ENCODE measurements around the gene BRAF. TPM values are rescaled to one million over a fixed set of nuclear protein-coding genes. Genes with fewer than 3 reads are reported as not detected.
"Not testable (repeated sequence)": the region's sequence is repeated elsewhere in the genome, so short reads cannot be mapped to it uniquely, and the experiment has no call there.

Gene BRAF
- total RNA-seq, 2 donors from 2014 or later: 19.8 to 24.7 TPM

DNA sequence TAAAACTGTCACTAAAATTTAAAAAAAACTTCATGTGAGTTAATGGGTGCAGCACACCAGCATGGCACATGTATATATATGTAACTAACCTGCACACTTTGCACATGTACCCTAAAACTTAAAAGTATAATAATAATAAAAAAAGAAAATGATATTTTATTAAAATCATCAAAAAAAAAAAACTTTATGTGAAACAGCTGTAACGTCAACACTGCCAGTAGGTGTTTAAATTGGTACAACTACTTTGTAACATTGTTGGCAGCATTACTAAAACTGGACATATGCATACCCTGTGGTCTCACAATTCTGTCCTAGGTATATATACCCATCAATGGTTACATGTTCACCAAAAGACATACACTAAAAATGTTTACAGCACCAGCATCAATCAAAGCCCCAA lies 146.2 kb downstream of the BRAF start:
- no peak for DNase-seq
- intact Hi-C loops (cut with DNase I): no loop called here
- TF ChIP-seq, protein P1, sequence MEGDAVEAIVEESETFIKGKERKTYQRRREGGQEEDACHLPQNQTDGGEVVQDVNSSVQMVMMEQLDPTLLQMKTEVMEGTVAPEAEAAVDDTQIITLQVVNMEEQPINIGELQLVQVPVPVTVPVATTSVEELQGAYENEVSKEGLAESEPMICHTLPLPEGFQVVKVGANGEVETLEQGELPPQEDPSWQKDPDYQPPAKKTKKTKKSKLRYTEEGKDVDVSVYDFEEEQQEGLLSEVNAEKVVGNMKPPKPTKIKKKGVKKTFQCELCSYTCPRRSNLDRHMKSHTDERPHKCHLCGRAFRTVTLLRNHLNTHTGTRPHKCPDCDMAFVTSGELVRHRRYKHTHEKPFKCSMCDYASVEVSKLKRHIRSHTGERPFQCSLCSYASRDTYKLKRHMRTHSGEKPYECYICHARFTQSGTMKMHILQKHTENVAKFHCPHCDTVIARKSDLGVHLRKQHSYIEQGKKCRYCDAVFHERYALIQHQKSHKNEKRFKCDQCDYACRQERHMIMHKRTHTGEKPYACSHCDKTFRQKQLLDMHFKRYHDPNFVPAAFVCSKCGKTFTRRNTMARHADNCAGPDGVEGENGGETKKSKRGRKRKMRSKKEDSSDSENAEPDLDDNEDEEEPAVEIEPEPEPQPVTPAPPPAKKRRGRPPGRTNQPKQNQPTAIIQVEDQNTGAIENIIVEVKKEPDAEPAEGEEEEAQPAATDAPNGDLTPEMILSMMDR (IDR thresholded peaks at IDR 0.05): no peak
- no peak overlapping the region for H3K27ac ChIP-seq
- no peaks in the 10 kb centered on the region for H3K9me3 ChIP-seq
- H3K27me3 ChIP-seq: no peaks in the 10 kb centered on the region
- no peaks in the 10 kb centered on the region for H3K36me3 ChIP-seq
- no peak overlapping the region for H3K9ac ChIP-seq (ENCODE audit: low read depth in 2 of 2, low read length in 2 of 2)
- H3K4me1 ChIP-seq: no peaks in the 10 kb centered on the region
- H3K4me3 ChIP-seq: no peak overlapping the region

DNA sequence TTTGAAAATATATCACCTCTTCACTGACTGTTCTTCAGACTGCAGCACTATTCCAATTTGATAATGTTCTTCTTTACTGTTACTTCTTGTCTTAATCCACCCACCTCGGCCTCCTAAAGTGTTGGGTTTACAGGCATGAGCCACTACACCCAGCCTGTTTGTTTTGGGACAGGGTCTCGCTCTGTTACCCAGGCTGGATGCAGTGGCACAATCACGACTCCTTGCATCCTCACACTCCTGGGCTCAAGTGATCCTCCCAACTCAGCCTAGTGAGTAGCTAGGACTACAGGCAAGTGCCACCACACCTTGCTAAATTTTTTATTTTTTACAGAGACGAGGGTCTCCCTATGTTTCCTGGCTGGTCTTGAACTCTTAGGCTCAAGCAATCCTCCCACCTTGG lies 150.4 kb downstream of the BRAF start:
- no peaks in the 10 kb centered on the region for H3K27me3 ChIP-seq
- no peak for DNase-seq
- H3K27ac ChIP-seq: no peak overlapping the region
- intact Hi-C loops (cut with DNase I): no loop called here
- H3K9me3 ChIP-seq: no peaks in the 10 kb centered on the region
- no peaks in the 10 kb centered on the region for H3K4me1 ChIP-seq
- H3K36me3 ChIP-seq: no peaks in the 10 kb centered on the region
- H3K9ac ChIP-seq (ENCODE audit: low read depth in 2 of 2, low read length in 2 of 2): no peak overlapping the region
- TF ChIP-seq, protein P1 (IDR thresholded peaks at IDR 0.05): no peak
- no peak overlapping the region for H3K4me3 ChIP-seq

DNA sequence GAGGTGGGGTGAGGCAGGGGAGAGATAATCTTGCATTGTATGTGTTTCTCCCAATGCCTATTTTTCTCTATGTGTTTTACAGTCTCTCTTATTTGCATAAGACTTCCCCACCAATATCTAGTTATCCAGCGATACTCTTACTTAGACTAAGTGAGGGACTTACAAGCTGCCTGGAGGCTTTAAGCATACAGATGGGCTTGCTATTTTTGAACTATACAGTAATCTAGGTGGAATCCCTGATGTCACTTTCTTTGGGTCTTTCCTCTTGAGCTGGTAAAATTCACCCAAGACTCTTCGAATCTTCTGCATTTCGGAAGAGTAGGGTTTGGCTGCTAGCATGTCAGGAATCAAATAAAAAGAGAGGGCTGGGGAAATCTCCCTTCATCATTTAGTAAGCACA lies 151.6 kb downstream of the BRAF start:
- H3K27me3 ChIP-seq: no peaks in the 10 kb centered on the region
- H3K9me3 ChIP-seq: no peaks in the 10 kb centered on the region
- TF ChIP-seq, protein P1 (IDR thresholded peaks at IDR 0.05): no peak
- H3K4me3 ChIP-seq: no peak overlapping the region
- intact Hi-C loops (cut with DNase I): no loop called here
- no peaks in the 10 kb centered on the region for H3K36me3 ChIP-seq
- no peak overlapping the region for H3K9ac ChIP-seq (ENCODE audit: low read depth in 2 of 2, low read length in 2 of 2)
- no peak for DNase-seq
- no peaks in the 10 kb centered on the region for H3K4me1 ChIP-seq
- no peak overlapping the region for H3K27ac ChIP-seq

DNA sequence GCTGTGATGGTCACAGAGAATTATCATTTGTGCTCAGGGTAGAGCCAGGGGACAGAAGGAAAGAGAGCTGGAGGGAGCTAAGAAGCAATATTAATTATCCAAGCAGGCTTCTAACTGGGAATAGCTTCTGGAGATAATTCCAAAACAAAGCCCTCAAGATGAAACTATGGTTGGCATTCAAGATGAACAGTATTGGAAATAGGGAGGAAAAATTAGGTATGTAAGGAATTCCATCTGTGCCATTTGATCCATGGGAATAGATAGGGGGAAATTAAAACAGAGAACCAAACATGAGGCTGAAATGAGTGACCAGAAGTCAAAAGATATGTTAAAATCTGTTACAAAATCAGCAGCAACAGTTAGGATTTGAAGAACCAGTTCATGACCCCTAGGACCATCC lies 152.9 kb downstream of the BRAF start:
- no peaks in the 10 kb centered on the region for H3K9me3 ChIP-seq
- intact Hi-C loops (cut with DNase I): no loop called here
- no peak overlapping the region for H3K27ac ChIP-seq
- no peak for DNase-seq
- H3K9ac ChIP-seq (ENCODE audit: low read depth in 2 of 2, low read length in 2 of 2): no peak overlapping the region
- TF ChIP-seq, protein P1 (IDR thresholded peaks at IDR 0.05): no peak
- H3K27me3 ChIP-seq: no peaks in the 10 kb centered on the region
- no peaks in the 10 kb centered on the region for H3K36me3 ChIP-seq
- H3K4me1 ChIP-seq: no peaks in the 10 kb centered on the region
- H3K4me3 ChIP-seq: no peak overlapping the region

DNA sequence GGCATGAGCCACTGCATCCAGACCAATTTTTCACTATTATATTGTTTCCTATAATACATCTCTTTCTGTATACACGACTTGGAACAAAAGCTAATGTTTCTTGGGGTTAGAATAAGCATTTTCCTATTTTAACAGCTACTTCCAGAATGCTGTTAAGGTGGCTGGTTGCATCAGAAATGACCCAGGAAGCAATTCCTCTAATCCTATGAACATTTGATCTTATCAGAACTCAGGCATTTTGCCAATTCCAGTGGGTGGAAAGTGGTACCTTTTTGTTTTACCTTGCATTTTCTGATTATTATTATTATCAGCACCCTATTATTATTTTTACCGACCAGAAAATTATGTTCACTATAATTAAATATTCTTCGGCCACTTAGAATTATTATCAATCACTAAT lies 154.9 kb downstream of the BRAF start:
- Histone ChIP-seq H3K9me3 (no peaks in the 10 kb centered on the region), H3K36me3 (no peaks in the 10 kb centered on the region), H3K27ac (no peak overlapping the region), H3K4me1 (no peaks in the 10 kb centered on the region), H3K4me3 (no peak overlapping the region), H3K27me3 (no peaks in the 10 kb centered on the region), H3K9ac (ENCODE audit: low read depth in 2 of 2, low read length in 2 of 2) (no peak overlapping the region)
- intact Hi-C loops (cut with DNase I): no loop called here
- DNase-seq: no peak
- TF ChIP-seq, protein P1 (IDR thresholded peaks at IDR 0.05): no peak

DNA sequence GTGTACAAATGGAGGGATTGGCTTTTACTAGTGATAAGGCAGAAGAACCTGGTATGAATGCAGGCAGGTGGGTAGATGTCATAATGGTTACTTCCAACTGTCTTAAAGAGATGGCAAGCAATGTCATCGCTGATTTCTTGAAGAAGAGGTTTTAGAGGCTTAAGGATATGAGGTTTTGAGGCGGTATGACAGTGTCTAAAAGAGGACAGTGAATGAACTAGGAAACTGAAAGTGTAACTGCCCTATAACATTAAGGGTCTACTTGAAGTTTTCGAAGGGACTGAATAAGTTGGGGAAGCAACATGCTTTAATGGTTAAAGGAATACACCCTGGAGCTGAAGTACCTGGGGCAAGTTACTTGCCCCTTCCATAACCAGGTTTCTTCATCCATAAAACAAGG lies 157.3 kb downstream of the BRAF start:
- intact Hi-C loops (cut with DNase I): no loop called here
- H3K4me3 ChIP-seq: no peak overlapping the region
- no peaks in the 10 kb centered on the region for H3K4me1 ChIP-seq
- no peak overlapping the region for H3K27ac ChIP-seq
- no peaks in the 10 kb centered on the region for H3K27me3 ChIP-seq
- H3K9me3 ChIP-seq: no peaks in the 10 kb centered on the region
- TF ChIP-seq, protein P1 (IDR thresholded peaks at IDR 0.05): no peak
- DNase-seq: no peak
- H3K36me3 ChIP-seq: no peaks in the 10 kb centered on the region
- no peak overlapping the region for H3K9ac ChIP-seq (ENCODE audit: low read depth in 2 of 2, low read length in 2 of 2)

DNA sequence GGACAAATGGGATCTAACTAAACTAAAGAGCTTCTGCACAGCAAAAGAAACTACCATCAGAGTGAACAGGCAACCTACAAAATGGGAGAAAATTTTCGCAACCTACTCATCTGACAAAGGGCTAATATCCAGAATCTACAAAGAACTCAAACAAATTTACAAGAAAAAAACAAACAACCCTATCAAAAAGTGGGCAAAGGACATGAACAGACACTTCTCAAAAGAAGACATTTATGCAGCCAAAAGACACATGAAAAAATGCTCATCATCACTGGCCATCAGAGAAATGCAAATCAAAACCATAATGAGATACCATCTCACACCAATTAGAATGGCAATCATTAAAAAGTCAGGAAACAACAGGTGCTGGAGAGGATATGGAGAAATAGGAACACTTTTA lies 159.3 kb downstream of the BRAF start:
- DNase-seq; intact Hi-C loops (cut with DNase I); H3K36me3 ChIP-seq; H3K27me3 ChIP-seq; H3K9me3 ChIP-seq; H3K9ac ChIP-seq (ENCODE audit: low read depth in 2 of 2, low read length in 2 of 2); H3K4me3 ChIP-seq; H3K27ac ChIP-seq; H3K4me1 ChIP-seq: not testable (repeated sequence)

DNA sequence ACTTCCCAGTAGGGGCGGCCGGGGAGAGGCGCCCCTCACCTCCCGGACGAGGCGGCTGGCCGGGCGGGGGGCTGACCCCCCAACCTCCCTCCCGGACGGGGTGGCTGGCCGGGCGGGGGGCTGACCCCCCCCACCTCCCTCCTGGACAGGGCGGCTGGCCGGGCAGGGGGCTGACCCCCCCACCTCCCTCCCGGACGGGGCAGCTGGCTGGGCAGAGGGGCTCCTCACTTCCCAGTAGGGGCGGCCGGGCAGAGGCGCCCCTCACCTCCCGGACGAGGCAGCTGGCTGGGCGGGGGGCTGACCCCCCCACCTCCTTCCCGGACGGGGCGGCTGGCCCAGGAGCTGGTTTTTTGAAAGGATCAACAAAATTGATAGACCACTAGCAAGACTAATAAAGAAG lies 161.6 kb downstream of the BRAF start:
- DNase-seq; H3K4me1 ChIP-seq; H3K36me3 ChIP-seq; intact Hi-C loops (cut with DNase I); H3K27ac ChIP-seq; H3K9me3 ChIP-seq; H3K9ac ChIP-seq (ENCODE audit: low read depth in 2 of 2, low read length in 2 of 2); H3K27me3 ChIP-seq; H3K4me3 ChIP-seq: not testable (repeated sequence)
